GM12878 (cell line): Measurements from ENCODE around the gene TIMP2.

Experiments used
- CHD4 ChIP-seq: fragments of 200-600 bp; sonication (generic); IDR thresholded peaks from 2 replicates; pipeline ENCODE4 v1.6.1; 2016; ENCODE audit warnings: mild to moderate bottlenecking
- EP300 ChIP-seq, 2 experiments: fragments of 150-350 bp in 1 of 2; IDR thresholded peaks; 2 replicates each; pipeline ENCODE4 v1.6.1; 2011 to 2012; ENCODE audit warnings: low read depth in 2 of 2, low read length in 2 of 2, borderline replicate concordance in 1 of 2, improper control_type of control experiment in 1 of 2, inconsistent platforms in 1 of 2; ENCODE audit not compliant: control insufficient read depth in 1 of 2
- HDAC6 ChIP-seq: fragments of 200-600 bp; sonication (generic); IDR thresholded peaks from one replicate; pipeline ENCODE4 v1.8.0; 2017; ENCODE audit warnings: antibody characterized with exemption; ENCODE audit not compliant: unreplicated experiment
- KLF5 ChIP-seq: fragments of 450-650 bp; IDR thresholded peaks from 2 replicates; pipeline ENCODE4 v1.6.1; 2014; ENCODE audit warnings: mild to moderate bottlenecking; ENCODE audit not compliant: partially characterized antibody
- POLR2A ChIP-seq: IDR thresholded peaks from 2 replicates; pipeline ENCODE4 v1.6.1; 2011; ENCODE audit warnings: low read depth, mild to moderate bottlenecking, low read length
- POLR2AphosphoS5 ChIP-seq: IDR thresholded peaks from 2 replicates; pipeline ENCODE4 v1.6.1; 2011; ENCODE audit warnings: mild to moderate bottlenecking, low read length, inconsistent platforms
- SMAD1 ChIP-seq: fragments of 450-650 bp; IDR thresholded peaks from 2 replicates; pipeline ENCODE4 v1.6.1; 2018; ENCODE audit warnings: mild to moderate bottlenecking, low read depth; ENCODE audit not compliant: partially characterized antibody
- SMC3 ChIP-seq: IDR thresholded peaks from 2 replicates; pipeline ENCODE4 v1.6.1; 2011; ENCODE audit warnings: low read length, improper control_type of control experiment, borderline replicate concordance
- STAT1 ChIP-seq: fragments of 450-650 bp; conservative IDR thresholded peaks from 2 replicates; pipeline ENCODE4 v1.6.1; 2014; ENCODE audit warnings: antibody characterized with exemption, mild to moderate bottlenecking
- YY1 ChIP-seq: IDR thresholded peaks from 2 replicates; pipeline ENCODE4 v1.6.1; 2011; ENCODE audit warnings: low read depth, mild to moderate bottlenecking, low read length
- ZNF207 ChIP-seq: fragments of 450-650 bp; IDR thresholded peaks from 2 replicates; pipeline ENCODE4 v1.6.1; 2014; ENCODE audit warnings: antibody characterized with exemption, mild to moderate bottlenecking, borderline replicate concordance
- ZNF24 ChIP-seq: fragments of 450-650 bp; IDR thresholded peaks from 2 replicates; pipeline ENCODE4 v1.6.1; 2017; ENCODE audit warnings: antibody characterized with exemption, mild to moderate bottlenecking
- TF ChIP-seq, protein P1 (sequence below), 3 experiments: IDR thresholded peaks in 2 of 3; conservative IDR thresholded peaks in 1 of 3; 2 replicates each; pipeline ENCODE4 v1.5.1; 2011; ENCODE audit warnings: low read depth in 3 of 3, low read length in 3 of 3, mild to moderate bottlenecking in 3 of 3, control low read depth in 2 of 3, moderate library complexity in 2 of 3, inconsistent platforms in 1 of 3, mixed read lengths in 1 of 3; ENCODE audit not compliant: control insufficient read depth in 2 of 3, insufficient read depth in 1 of 3; ENCODE audit errors: extremely low read depth in 1 of 3

DNA sequence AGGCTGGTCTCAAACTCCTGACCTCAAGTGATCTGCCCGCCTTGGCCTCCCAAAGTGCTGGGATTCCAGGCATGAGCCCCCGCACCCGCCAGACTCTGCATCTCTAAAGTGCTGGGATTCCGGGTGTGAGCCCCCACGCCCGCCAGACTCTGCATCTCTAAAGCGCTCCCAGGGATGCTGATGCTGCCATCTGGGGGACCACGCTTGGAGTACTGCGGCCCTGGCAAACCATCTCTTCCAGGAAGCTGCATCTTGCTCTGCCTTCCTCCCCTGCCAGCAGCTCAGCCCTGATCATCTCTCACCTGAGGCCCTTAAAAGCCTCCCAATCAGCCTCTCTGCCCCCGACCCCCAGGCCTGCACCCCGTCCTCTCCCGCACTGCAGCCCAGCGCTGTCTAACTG lies 26.2 kb downstream of the TIMP2 start:
- TF ChIP-seq YY1 (no peak), ZNF207 (no peak), STAT1 (no peak), SMAD1 (no peak), ZNF24 (no peak), POLR2A (no peak), HDAC6 (no peak), CHD4 (no peak), EP300 (IDR thresholded peaks at IDR 0.05; ENCODE audit: borderline replicate concordance in 1 of 2, control insufficient read depth in 1 of 2, low read depth in 2 of 2, low read length in 2 of 2) (no peak), POLR2AphosphoS5 (no peak), KLF5 (no peak), SMC3 (no peak)
- TF ChIP-seq, protein P1, sequence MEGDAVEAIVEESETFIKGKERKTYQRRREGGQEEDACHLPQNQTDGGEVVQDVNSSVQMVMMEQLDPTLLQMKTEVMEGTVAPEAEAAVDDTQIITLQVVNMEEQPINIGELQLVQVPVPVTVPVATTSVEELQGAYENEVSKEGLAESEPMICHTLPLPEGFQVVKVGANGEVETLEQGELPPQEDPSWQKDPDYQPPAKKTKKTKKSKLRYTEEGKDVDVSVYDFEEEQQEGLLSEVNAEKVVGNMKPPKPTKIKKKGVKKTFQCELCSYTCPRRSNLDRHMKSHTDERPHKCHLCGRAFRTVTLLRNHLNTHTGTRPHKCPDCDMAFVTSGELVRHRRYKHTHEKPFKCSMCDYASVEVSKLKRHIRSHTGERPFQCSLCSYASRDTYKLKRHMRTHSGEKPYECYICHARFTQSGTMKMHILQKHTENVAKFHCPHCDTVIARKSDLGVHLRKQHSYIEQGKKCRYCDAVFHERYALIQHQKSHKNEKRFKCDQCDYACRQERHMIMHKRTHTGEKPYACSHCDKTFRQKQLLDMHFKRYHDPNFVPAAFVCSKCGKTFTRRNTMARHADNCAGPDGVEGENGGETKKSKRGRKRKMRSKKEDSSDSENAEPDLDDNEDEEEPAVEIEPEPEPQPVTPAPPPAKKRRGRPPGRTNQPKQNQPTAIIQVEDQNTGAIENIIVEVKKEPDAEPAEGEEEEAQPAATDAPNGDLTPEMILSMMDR (IDR thresholded peaks at IDR 0.05 in 2 of 3, conservative IDR thresholded peaks at IDR 0.05 in 1 of 3; ENCODE audit: control insufficient read depth in 2 of 3, extremely low read depth in 1 of 3, insufficient read depth in 1 of 3, low read depth in 3 of 3, low read length in 3 of 3): no peak
